LNCaP clone FGC (cell line): ENCODE measurements around the gene CDK5RAP2.

ENCODE experiments used
- DNase-seq: peaks from one replicate; pipeline ENCODE4 v3.0.0-alpha.2; 2011; ENCODE audit warnings: low read depth
- H3K4me3 ChIP-seq: 2 replicates; pipeline ENCODE4 v1.5.1; 2011; ENCODE audit warnings: mild to moderate bottlenecking, low read depth, low read length, control low read depth
- CTCF ChIP-seq: IDR thresholded peaks from 2 replicates; pipeline ENCODE4 v1.5.1; 2012; ENCODE audit warnings: mild to moderate bottlenecking; ENCODE audit not compliant: control insufficient read depth, insufficient read depth; ENCODE audit errors: extremely low read depth

The CDK5RAP2 gene

GRCh38 chr9:120545701-120546550 is 34.0 kb downstream of the CDK5RAP2 start:
- DNase-seq: no peak

GRCh38 chr9:120544441-120544840 is 35.5 kb downstream of the CDK5RAP2 start:
- no peak for DNase-seq
- no peak overlapping the region for H3K4me3 ChIP-seq
- TF ChIP-seq CTCF: no peak

More at GRCh38 chr9:120545701-120546550, 34.0 kb downstream of the CDK5RAP2 start:
- TF ChIP-seq CTCF: no peak
- no peak overlapping the region for H3K4me3 ChIP-seq

- H3K4me3 ChIP-seq: no peak overlapping the region
- no peak for TF ChIP-seq CTCF
- DNase-seq: no peak
Measured at GRCh38 chr9:120542701-120543490, 37.1 kb downstream of the CDK5RAP2 start.

GRCh38 chr9:120541921-120542320 is 38.0 kb downstream of the CDK5RAP2 start:
- DNase-seq: no peak
- TF ChIP-seq CTCF: no peak
- no peak overlapping the region for H3K4me3 ChIP-seq

GRCh38 chr9:120539951-120540350 is 40.0 kb downstream of the CDK5RAP2 start:
- no peak for DNase-seq
- TF ChIP-seq CTCF: no peak
- no peak overlapping the region for H3K4me3 ChIP-seq

- no peak for TF ChIP-seq CTCF
- DNase-seq: no peak
- H3K4me3 ChIP-seq: no peak overlapping the region
Measured at GRCh38 chr9:120538339-120538738, 41.6 kb downstream of the CDK5RAP2 start.
